ENCODE measurements around the gene NOP10.
"Not testable (repeated sequence)": the region's sequence is repeated elsewhere in the genome, so short reads cannot be mapped to it uniquely, and the experiment has no call there.

Gene NOP10

GRCh38 chr15:34342737-34343575, at the start of gene NOP10, which contains the start of gene NUTM1:
Gene NOP10 (minus strand): TSS chr15:34343136. CDS start chr15:34343073, 63 bp downstream.
Gene NUTM1 (plus strand): TSS chr15:34343315. CDS start chr15:34343697, 382 bp downstream.
- DNase-seq, result peak; percentile 93

GRCh38 chr15:34389594-34390086, 46.7 kb upstream of the NOP10 start:
- not testable (repeated sequence) for DNase-seq

GRCh38 chr15:34381829-34382521, 39.0 kb upstream of the NOP10 start:
- DNase-seq, result not testable (repeated sequence)

GRCh38 chr15:34380491-34380890, 37.6 kb upstream of the NOP10 start:
- DNase-seq, result not testable (repeated sequence)

GRCh38 chr15:34376856-34377255, 33.9 kb upstream of the NOP10 start:
- DNase-seq, result no peak

- not testable (repeated sequence) for DNase-seq
Measured at GRCh38 chr15:34375541-34375940, 32.6 kb upstream of the NOP10 start.

GRCh38 chr15:34374816-34375215, 31.9 kb upstream of the NOP10 start:
- DNase-seq, result no peak

- no peak for DNase-seq
Measured at GRCh38 chr15:34373951-34374350, 31.0 kb upstream of the NOP10 start.

- no peak for DNase-seq
Measured at GRCh38 chr15:34370643-34371042, 27.7 kb upstream of the NOP10 start.

- DNase-seq, result no peak
Measured at GRCh38 chr15:34370129-34370528, 27.2 kb upstream of the NOP10 start.

GRCh38 chr15:34367101-34368081, 24.5 kb upstream of the NOP10 start, which contains the start of gene LPCAT4:
Gene LPCAT4 (minus strand): TSS chr15:34367196. CDS start chr15:34367100, 96 bp downstream.
- peak; percentile 91 for DNase-seq

GRCh38 chr15:34366271-34367065, 23.5 kb upstream of the NOP10 start:
- DNase-seq, result peak; percentile 60

- no peak for DNase-seq
Measured at GRCh38 chr15:34365836-34366235, 22.9 kb upstream of the NOP10 start.

- no peak for DNase-seq
Measured at GRCh38 chr15:34365091-34365825, 22.3 kb upstream of the NOP10 start.

- DNase-seq, result no peak
Measured at GRCh38 chr15:34364041-34364440, 21.1 kb upstream of the NOP10 start.

GRCh38 chr15:34362047-34362773, 19.3 kb upstream of the NOP10 start:
- no peak for DNase-seq

- DNase-seq, result no peak
Measured at GRCh38 chr15:34361278-34361677, 18.3 kb upstream of the NOP10 start.

GRCh38 chr15:34360298-34360697, 17.4 kb upstream of the NOP10 start:
- no peak for DNase-seq

- DNase-seq, result no peak
Measured at GRCh38 chr15:34359416-34359815, 16.5 kb upstream of the NOP10 start.

GRCh38 chr15:34358948-34359347, 16.0 kb upstream of the NOP10 start:
- no peak for DNase-seq

All from right forelimb (tissue), 1 donor.